Activated CD4-positive, alpha-beta T cell treated with anti-CD3 and anti-CD28 coated beads for 36 hours (primary cell): ENCODE results near the gene OR2F1. TPM values are rescaled to one million over a fixed set of nuclear protein-coding genes. Genes with fewer than 3 reads are reported as not detected.
A peak's percentile ranks its signal among the peaks of the same experiment; 100 is the strongest.

Experiments
- ATAC-seq: fragments of 200-7000 bp; cut with Tn5 transposase; one replicate; pipeline ENCODE4 v1.10.0; 2021; ENCODE audit warnings: mild to moderate bottlenecking, moderate library complexity
- CTCF ChIA-PET: fragments of 350-600 bp; sonication (Branson Sonifier 250); formaldehyde crosslinking; loops from one replicate; lab custom pipeline; 2021; ENCODE audit warnings: antibody characterized with exemption; lab: Charles Lee
- POLR2A ChIA-PET: fragments of 350-600 bp; sonication (Branson Sonifier 250); formaldehyde crosslinking; loops from one replicate; lab custom pipeline; 2021; ENCODE audit warnings: antibody characterized with exemption, inconsistent platforms; lab: Charles Lee
- DNase-seq: peaks from one replicate; pipeline ENCODE4 v3.0.0-alpha.2; 2020
- H3K27ac Mint-ChIP-seq: one replicate; pipeline ENCODE4 v1.8.0; 2021; ENCODE audit warnings: mixed read lengths
- H3K27me3 Mint-ChIP-seq: one replicate; pipeline ENCODE4 v1.8.0; 2021; ENCODE audit warnings: mixed read lengths
- H3K36me3 Mint-ChIP-seq: one replicate; pipeline ENCODE4 v1.8.0; 2021; ENCODE audit warnings: low read depth, mixed read lengths
- H3K4me1 Mint-ChIP-seq: one replicate; pipeline ENCODE4 v1.8.0; 2021; ENCODE audit warnings: mixed read lengths
- H3K4me3 Mint-ChIP-seq: one replicate; pipeline ENCODE4 v1.8.0; 2021; ENCODE audit warnings: mild to moderate bottlenecking, moderate library complexity, mixed read lengths
- H3K9me3 Mint-ChIP-seq: one replicate; pipeline ENCODE4 v1.8.0; 2021; ENCODE audit warnings: low read depth, mixed read lengths
- intact Hi-C, 2 experiments: fragments of 100-400 bp; cut with DNase I in 1 of 2; cut with micrococcal nuclease in 1 of 2; formaldehyde crosslinking; loops; one replicate each; pipeline versions ENCODE4 v1.14.2 to v1.15.1; 2022 to 2024; cut with DNase I, micrococcal nuclease
- total RNA-seq, 2 experiments: library from RNA; stranded (reverse); gene quantifications; one replicate each; pipeline ENCODE4 v1.2.3, GENCODE V29; 2021

The OR2F1 gene
- total RNA-seq, 2 experiments from 2014 or later = not detected

GRCh38 chr7:143929224-143929920 is 25.3 kb upstream of the OR2F1 start:
- DNase-seq = peak; percentile 38
- no peak overlapping the region for H3K4me3 Mint-ChIP-seq
- H3K36me3 Mint-ChIP-seq = peaks cover 3% of the 10 kb centered on the region
- no peak overlapping the region for H3K27ac Mint-ChIP-seq
- POLR2A ChIA-PET = interaction anchor here (1.2 kb wide), 1 partner anchor 27 kb away, joined by 5 read pairs; the partner anchor contains the start of gene TCAF1
- peaks cover 12% of the 10 kb centered on the region for H3K4me1 Mint-ChIP-seq
- CTCF ChIA-PET = interaction anchor here (0.8 to 1.8 kb wide), 7 partner anchors 17 to 199 kb away, joined by 3 to 7 read pairs (median 3); partner anchors contain the start of gene TCAF1
- peak; percentile 100 for ATAC-seq
- peaks cover 5% of the 10 kb centered on the region for H3K9me3 Mint-ChIP-seq
- peaks cover 11% of the 10 kb centered on the region for H3K27me3 Mint-ChIP-seq
- intact Hi-C loops = loop anchor here (1.0 to 5.0 kb wide), 3 partner anchors 27 to 48 kb away; partner anchors contain the start of gene TCAF1 (in 2 of the 2)

- peaks cover 16% of the 10 kb centered on the region for H3K27me3 Mint-ChIP-seq
- CTCF ChIA-PET = interaction anchor here (0.7 kb wide), 1 partner anchor 19 kb away, joined by 4 read pairs; no protein-coding TSS in a partner anchor
- H3K27ac Mint-ChIP-seq = no peak overlapping the region
- no peak overlapping the region for H3K4me3 Mint-ChIP-seq
- peaks cover 3% of the 10 kb centered on the region for H3K36me3 Mint-ChIP-seq
- H3K9me3 Mint-ChIP-seq = peaks cover 5% of the 10 kb centered on the region
- H3K4me1 Mint-ChIP-seq = peaks cover 12% of the 10 kb centered on the region
- no peak for ATAC-seq
- POLR2A ChIA-PET = interaction anchor here (0.6 kb wide), 1 partner anchor 30 kb away, joined by 7 read pairs; the partner anchor contains the start of gene TCAF1
- intact Hi-C loops = no loop called here
- no peak for DNase-seq
Observed at GRCh38 chr7:143931739-143932138, 22.9 kb upstream of the OR2F1 start.

GRCh38 chr7:143934526-143935325 is 19.9 kb upstream of the OR2F1 start, which contains the start of gene OR2F2:
Gene OR2F2, plus strand, starts transcription at chr7:143935233. Its CDS starts 0 bp downstream, at chr7:143935233.
- Mint-ChIP-seq H3K27ac (no peak within 1 kb of the TSS), H3K4me3 (no peak within 1 kb of the TSS), H3K9me3 (peaks cover 5% of the 10 kb centered on the region), H3K36me3 (peaks cover 3% of the 10 kb centered on the region), H3K27me3 (peaks cover 12% of the 10 kb centered on the region), H3K4me1 (peaks cover 4% of the 10 kb centered on the region)
- ATAC-seq (no peak), DNase-seq (no peak)
- intact Hi-C loops = no loop called here
- ChIA-PET POLR2A (no interaction called here), CTCF (interaction anchor here (0.5 to 0.7 kb wide), 2 partner anchors 10 to 53 kb away, joined by 3 to 4 read pairs; no protein-coding TSS in a partner anchor)

GRCh38 chr7:143936087-143937009 is 18.3 kb upstream of the OR2F1 start:
- peaks cover 3% of the 10 kb centered on the region for H3K36me3 Mint-ChIP-seq
- H3K9me3 Mint-ChIP-seq = peaks cover 5% of the 10 kb centered on the region
- DNase-seq (no peak), ATAC-seq (no peak)
- H3K27ac Mint-ChIP-seq = no peak overlapping the region
- intact Hi-C loops = no loop called here
- H3K4me1 Mint-ChIP-seq = no peaks in the 10 kb centered on the region
- H3K27me3 Mint-ChIP-seq = peaks cover 10% of the 10 kb centered on the region
- ChIA-PET POLR2A (no interaction called here), CTCF (no interaction called here)
- no peak overlapping the region for H3K4me3 Mint-ChIP-seq

- ChIA-PET POLR2A (no interaction called here), CTCF (no interaction called here)
- Mint-ChIP-seq H3K9me3 (no peaks in the 10 kb centered on the region), H3K4me1 (no peaks in the 10 kb centered on the region), H3K4me3 (no peak overlapping the region), H3K27me3 (peaks cover 16% of the 10 kb centered on the region), H3K27ac (no peak overlapping the region), H3K36me3 (no peaks in the 10 kb centered on the region)
- intact Hi-C loops = no loop called here
- DNase-seq (no peak), ATAC-seq (no peak)
Observed at GRCh38 chr7:143938379-143939243, 16.0 kb upstream of the OR2F1 start.

GRCh38 chr7:143945423-143945822 is 9.2 kb upstream of the OR2F1 start:
- intact Hi-C loops = no loop called here
- POLR2A ChIA-PET = no interaction called here

GRCh38 chr7:143947111-143947510 is 7.5 kb upstream of the OR2F1 start:
- no peaks in the 10 kb centered on the region for H3K36me3 Mint-ChIP-seq
- no peaks in the 10 kb centered on the region for H3K9me3 Mint-ChIP-seq
- H3K27me3 Mint-ChIP-seq = peaks cover 32% of the 10 kb centered on the region
- ChIA-PET POLR2A (no interaction called here), CTCF (interaction anchor here (0.6 kb wide), 1 partner anchor 13 kb away, joined by 3 read pairs; no protein-coding TSS in a partner anchor)
- no peaks in the 10 kb centered on the region for H3K4me1 Mint-ChIP-seq
- H3K4me3 Mint-ChIP-seq = no peak overlapping the region
- DNase-seq (no peak), ATAC-seq (no peak)
- intact Hi-C loops = no loop called here
- H3K27ac Mint-ChIP-seq = no peak overlapping the region

More at GRCh38 chr7:143945423-143945822, 9.2 kb upstream of the OR2F1 start:
- Mint-ChIP-seq H3K27me3 (peaks cover 36% of the 10 kb centered on the region), H3K9me3 (no peaks in the 10 kb centered on the region), H3K36me3 (no peaks in the 10 kb centered on the region), H3K27ac (no peak overlapping the region), H3K4me1 (no peaks in the 10 kb centered on the region), H3K4me3 (no peak overlapping the region)
- CTCF ChIA-PET = no interaction called here
- no peak for ATAC-seq
- no peak for DNase-seq

GRCh38 chr7:143948733-143949132 is 5.9 kb upstream of the OR2F1 start:
- Mint-ChIP-seq H3K4me3 (no peak overlapping the region), H3K9me3 (no peaks in the 10 kb centered on the region), H3K4me1 (no peaks in the 10 kb centered on the region), H3K36me3 (no peaks in the 10 kb centered on the region), H3K27me3 (peaks cover 31% of the 10 kb centered on the region), H3K27ac (no peak overlapping the region)
- intact Hi-C loops = loop anchor here in 1 of 2 experiments (1.0 kb wide), 1 partner anchor 15 kb away; no protein-coding TSS in a partner anchor
- ChIA-PET POLR2A (no interaction called here), CTCF (interaction anchor here (1.1 kb wide), 1 partner anchor 47 kb away, joined by 3 read pairs; the partner anchor contains the start of gene TCAF1)
- ATAC-seq (no peak), DNase-seq (no peak)

GRCh38 chr7:143953421-143953820 is 1.2 kb upstream of the OR2F1 start:
- Mint-ChIP-seq H3K4me3 (no peak overlapping the region), H3K27me3 (peaks cover 33% of the 10 kb centered on the region), H3K4me1 (no peaks in the 10 kb centered on the region), H3K9me3 (no peaks in the 10 kb centered on the region), H3K27ac (no peak overlapping the region), H3K36me3 (no peaks in the 10 kb centered on the region)
- ChIA-PET POLR2A (no interaction called here), CTCF (no interaction called here)
- intact Hi-C loops = no loop called here
- DNase-seq (no peak), ATAC-seq (no peak)

- ChIA-PET CTCF (no interaction called here), POLR2A (no interaction called here)
- intact Hi-C loops = no loop called here
- no peak overlapping the region for H3K27ac Mint-ChIP-seq
- DNase-seq = no peak
- no peaks in the 10 kb centered on the region for H3K9me3 Mint-ChIP-seq
- H3K4me3 Mint-ChIP-seq = no peak overlapping the region
- H3K4me1 Mint-ChIP-seq = no peaks in the 10 kb centered on the region
- no peak for ATAC-seq
- no peaks in the 10 kb centered on the region for H3K36me3 Mint-ChIP-seq
- peaks cover 28% of the 10 kb centered on the region for H3K27me3 Mint-ChIP-seq
Observed at GRCh38 chr7:143954135-143954534, 509 bp upstream of the OR2F1 start.
